ENCODE measurements around the gene NPY1R. TPM values are rescaled to one million over a fixed set of nuclear protein-coding genes. Genes with fewer than 3 reads are reported as not detected.

The NPY1R gene
- polyA plus RNA-seq, 1 donor (not counting 4 experiments of a cell fraction or from before 2014, with no cell fraction given), result 0.13 TPM

DNA sequence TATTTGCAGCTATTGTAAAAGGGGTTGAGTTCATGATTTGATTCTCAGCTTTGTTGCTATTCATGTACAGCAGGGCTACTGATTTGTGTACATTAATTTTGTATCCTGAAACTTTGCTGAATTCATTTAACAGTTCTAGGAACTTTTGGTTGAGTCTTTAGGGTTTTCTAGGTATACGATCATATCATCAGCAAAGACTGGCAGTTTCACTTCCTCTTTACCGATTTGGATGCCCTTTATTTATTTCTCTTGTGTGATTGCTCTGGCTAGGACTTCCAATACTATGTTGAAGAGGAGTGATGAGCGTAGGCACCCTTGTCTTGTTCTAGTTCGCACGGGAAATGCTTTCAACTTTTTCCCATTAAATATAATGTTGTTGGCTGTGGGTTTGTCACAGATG is 48.1 kb downstream of the NPY1R start:
- no peak overlapping the region for H3K9ac ChIP-seq (ENCODE audit: control insufficient read depth, extremely low read depth, insufficient read depth, low read length)
- TF ChIP-seq, protein P1, sequence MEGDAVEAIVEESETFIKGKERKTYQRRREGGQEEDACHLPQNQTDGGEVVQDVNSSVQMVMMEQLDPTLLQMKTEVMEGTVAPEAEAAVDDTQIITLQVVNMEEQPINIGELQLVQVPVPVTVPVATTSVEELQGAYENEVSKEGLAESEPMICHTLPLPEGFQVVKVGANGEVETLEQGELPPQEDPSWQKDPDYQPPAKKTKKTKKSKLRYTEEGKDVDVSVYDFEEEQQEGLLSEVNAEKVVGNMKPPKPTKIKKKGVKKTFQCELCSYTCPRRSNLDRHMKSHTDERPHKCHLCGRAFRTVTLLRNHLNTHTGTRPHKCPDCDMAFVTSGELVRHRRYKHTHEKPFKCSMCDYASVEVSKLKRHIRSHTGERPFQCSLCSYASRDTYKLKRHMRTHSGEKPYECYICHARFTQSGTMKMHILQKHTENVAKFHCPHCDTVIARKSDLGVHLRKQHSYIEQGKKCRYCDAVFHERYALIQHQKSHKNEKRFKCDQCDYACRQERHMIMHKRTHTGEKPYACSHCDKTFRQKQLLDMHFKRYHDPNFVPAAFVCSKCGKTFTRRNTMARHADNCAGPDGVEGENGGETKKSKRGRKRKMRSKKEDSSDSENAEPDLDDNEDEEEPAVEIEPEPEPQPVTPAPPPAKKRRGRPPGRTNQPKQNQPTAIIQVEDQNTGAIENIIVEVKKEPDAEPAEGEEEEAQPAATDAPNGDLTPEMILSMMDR (optimal IDR thresholded peaks at IDR 0.05 in 1 of 3, IDR thresholded peaks at IDR 0.05 in 1 of 3, conservative IDR thresholded peaks at IDR 0.05 in 1 of 3; ENCODE audit: extremely low read depth in 1 of 3, insufficient read depth in 2 of 3, low read length in 3 of 3), result no peak
- TF ChIP-seq EZH2 (IDR thresholded peaks at IDR 0.05; ENCODE audit: low read length), result no peak
- dilution Hi-C loops (cut with MboI; ENCODE audit: extremely low pct_ligation_motif_present, low sequenced_read_pairs), result no loop called here
- H3K79me2 ChIP-seq (ENCODE audit: control insufficient read depth, insufficient read depth, low read length), result no peaks in the 10 kb centered on the region
- H3K9me3 ChIP-seq (ENCODE audit: control insufficient read depth, low read depth, low read length), result no peaks in the 10 kb centered on the region
- no peaks in the 10 kb centered on the region for H3K9me1 ChIP-seq (ENCODE audit: control insufficient read depth, extremely low read depth, insufficient read depth, low read length)
- H3K4me2 ChIP-seq (ENCODE audit: control insufficient read depth, extremely low read depth, insufficient read depth, low read depth, low read length), result no peak overlapping the region
- no peaks in the 10 kb centered on the region for H3K4me1 ChIP-seq (ENCODE audit: control insufficient read depth, extremely low read depth, insufficient read depth, low read length)
- no peak overlapping the region for H2AFZ ChIP-seq (ENCODE audit: control insufficient read depth, low read length)
- no peak overlapping the region for H3K4me3 ChIP-seq (ENCODE audit: control insufficient read depth in 2 of 3, extremely low read depth in 1 of 3, insufficient read depth in 2 of 3, low read depth in 1 of 3, low read length in 3 of 3)
- no peak for FAIRE-seq
- H3K36me3 ChIP-seq (ENCODE audit: control insufficient read depth in 2 of 2, extremely low read depth in 1 of 2, insufficient read depth in 2 of 2, low read length in 2 of 2), result no peaks in the 10 kb centered on the region
- H3K27ac ChIP-seq (ENCODE audit: control insufficient read depth, insufficient read depth, low read length), result no peak overlapping the region
- H3K27me3 ChIP-seq (ENCODE audit: control insufficient read depth, extremely low read depth, insufficient read depth, low read length), result no peaks in the 10 kb centered on the region
- H4K20me1 ChIP-seq (ENCODE audit: control insufficient read depth, extremely low read depth, insufficient read depth, low read length), result no peaks in the 10 kb centered on the region
- DNase-seq (ENCODE audit: low read depth, low spot score), result no peak

DNA sequence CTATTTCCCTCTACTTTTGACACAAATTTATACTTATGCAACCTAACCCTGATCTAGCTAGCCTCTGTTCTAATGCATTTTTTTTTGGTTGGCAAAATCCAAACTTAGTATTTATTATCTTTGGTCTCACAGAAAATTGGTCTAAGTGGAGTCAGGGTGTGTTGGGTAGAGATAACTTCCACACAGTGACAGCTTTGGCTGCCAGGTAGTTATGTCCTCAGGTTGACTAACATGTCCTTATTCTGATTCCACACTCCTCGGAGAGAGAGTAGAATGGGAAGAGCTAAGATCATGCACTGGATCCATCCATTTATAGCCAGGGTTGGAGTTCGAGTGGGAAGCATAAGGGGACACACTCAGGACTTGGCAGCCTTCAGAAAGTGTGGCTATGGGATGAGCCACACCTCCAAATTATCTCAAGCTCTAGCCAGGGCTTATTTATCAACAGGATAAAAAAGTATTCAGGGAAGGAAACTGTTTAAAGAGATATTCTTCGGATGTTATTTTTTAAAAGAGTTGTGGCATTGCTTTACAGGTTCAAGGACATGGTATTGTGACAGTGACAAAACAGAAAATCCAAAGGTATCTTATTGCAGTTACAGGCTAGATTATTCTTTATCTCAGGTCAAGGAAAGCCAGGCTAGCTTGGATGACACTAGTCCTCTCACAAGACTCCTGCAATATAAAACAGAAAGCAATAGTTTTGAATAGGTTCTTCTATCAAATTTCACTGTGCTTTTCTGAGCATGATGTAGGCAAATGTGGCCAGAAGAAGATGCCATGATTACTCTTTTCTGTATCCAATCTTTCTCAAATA is 51.5 kb downstream of the NPY1R start:
- dilution Hi-C loops (cut with MboI; ENCODE audit: extremely low pct_ligation_motif_present, low sequenced_read_pairs), result no loop called here
- Histone ChIP-seq H3K79me2 (ENCODE audit: control insufficient read depth, insufficient read depth, low read length) (no peaks in the 10 kb centered on the region), H3K9ac (ENCODE audit: control insufficient read depth, extremely low read depth, insufficient read depth, low read length) (no peak overlapping the region), H3K4me2 (ENCODE audit: control insufficient read depth, extremely low read depth, insufficient read depth, low read depth, low read length) (no peak overlapping the region), H3K27me3 (ENCODE audit: control insufficient read depth, extremely low read depth, insufficient read depth, low read length) (no peaks in the 10 kb centered on the region), H3K4me1 (ENCODE audit: control insufficient read depth, extremely low read depth, insufficient read depth, low read length) (no peaks in the 10 kb centered on the region), H3K27ac (ENCODE audit: control insufficient read depth, insufficient read depth, low read length) (no peak overlapping the region), H3K36me3 (ENCODE audit: control insufficient read depth in 2 of 2, extremely low read depth in 1 of 2, insufficient read depth in 2 of 2, low read length in 2 of 2) (no peaks in the 10 kb centered on the region), H2AFZ (ENCODE audit: control insufficient read depth, low read length) (no peak overlapping the region), H4K20me1 (ENCODE audit: control insufficient read depth, extremely low read depth, insufficient read depth, low read length) (no peaks in the 10 kb centered on the region), H3K9me1 (ENCODE audit: control insufficient read depth, extremely low read depth, insufficient read depth, low read length) (no peaks in the 10 kb centered on the region), H3K9me3 (ENCODE audit: control insufficient read depth, low read depth, low read length) (no peaks in the 10 kb centered on the region), H3K4me3 (ENCODE audit: control insufficient read depth in 2 of 3, extremely low read depth in 1 of 3, insufficient read depth in 2 of 3, low read depth in 1 of 3, low read length in 3 of 3) (no peak overlapping the region)
- DNase-seq (ENCODE audit: low read depth, low spot score) (no peak), FAIRE-seq (no peak)
- no peak for TF ChIP-seq EZH2 (IDR thresholded peaks at IDR 0.05; ENCODE audit: low read length)
- TF ChIP-seq, protein P1 (optimal IDR thresholded peaks at IDR 0.05 in 1 of 3, IDR thresholded peaks at IDR 0.05 in 1 of 3, conservative IDR thresholded peaks at IDR 0.05 in 1 of 3; ENCODE audit: extremely low read depth in 1 of 3, insufficient read depth in 2 of 3, low read length in 3 of 3), result no peak

All from keratinocyte (primary cell).